Prostate gland (tissue), 2 donors: ENCODE results near the gene ZNF609.

Experiments used
- CTCF ChIP-seq, 4 experiments: fragments of 200-600 bp in 2 of 4; fragments of 450-650 bp in 2 of 4; sonication (generic) in 2 of 4; IDR thresholded peaks; 1 replicate in 3 of 4; 2 replicates in 1 of 4; pipeline ENCODE4 v1.5.1; 2016 to 2019; ENCODE audit warnings: antibody characterized with exemption in 4 of 4, mild to moderate bottlenecking in 2 of 4, moderate library complexity in 2 of 4
- POLR2A ChIP-seq: fragments of 450-650 bp; IDR thresholded peaks from one replicate; pipeline ENCODE4 v1.6.1; 2016; ENCODE audit warnings: antibody characterized with exemption, mild to moderate bottlenecking
- POLR2AphosphoS5 ChIP-seq: sonication (generic); formaldehyde crosslinking; IDR thresholded peaks from one replicate; pipeline ENCODE4 v1.6.1; 2017; ENCODE audit warnings: antibody characterized with exemption

GRCh38 chr15:64698823-64699222, 238.4 kb downstream of the ZNF609 start:
- TF ChIP-seq CTCF (IDR thresholded peaks at IDR 0.05) (no peak), POLR2A (no peak), POLR2AphosphoS5 (no peak)
